Testis (tissue), 3 donors: ENCODE results near the gene DKK1. TPM values are rescaled to one million over a fixed set of nuclear protein-coding genes. Genes with fewer than 3 reads are reported as not detected.

Experiments
- DNase-seq: peaks from one replicate; pipeline ENCODE4 v3.0.0-alpha.2; 2019
- H3K27ac ChIP-seq, 2 donors: fragments of 200-600 bp; sonication (generic); one replicate each; pipeline ENCODE4 v1.5.1; 2019
- H3K27me3 ChIP-seq: fragments of 200-600 bp; sonication (generic); one replicate; pipeline ENCODE4 v1.5.1; 2019
- H3K36me3 ChIP-seq: fragments of 200-600 bp; sonication (generic); one replicate; pipeline ENCODE4 v1.5.1; 2017; ENCODE audit warnings: low read depth; ENCODE audit errors: missing control alignments
- H3K4me1 ChIP-seq: fragments of 200-600 bp; sonication (generic); one replicate; pipeline ENCODE4 v1.5.1; 2019
- H3K4me3 ChIP-seq, 2 donors: fragments of 200-600 bp; sonication (generic); one replicate each; pipeline ENCODE4 v1.5.1; 2017 to 2019
- H3K9me3 ChIP-seq: fragments of 200-600 bp; sonication (generic); one replicate; pipeline ENCODE4 v1.5.1; 2017
- CTCF ChIP-seq, 3 experiments: fragments of 450-650 bp in 2 of 3; fragments of 200-600 bp in 1 of 3; sonication (generic) in 1 of 3; IDR thresholded peaks; one replicate each; pipeline ENCODE4 v1.5.1; 2016 to 2019; ENCODE audit warnings: antibody characterized with exemption in 3 of 3, mild to moderate bottlenecking in 2 of 3, moderate library complexity in 1 of 3
- POLR2A ChIP-seq: fragments of 450-650 bp; IDR thresholded peaks from one replicate; pipeline ENCODE4 v1.6.1; 2017; ENCODE audit warnings: antibody characterized with exemption, mild to moderate bottlenecking, moderate library complexity
- WGBS, 2 donors: methylation state at CpG; one replicate each; pipeline ENCODE4 v1.1.5; 2018; 5-methylcytosine and 5-hydroxymethylcytosine counted together
- intact Hi-C: fragments of 100-400 bp; cut with DNase I; formaldehyde crosslinking; loops from one replicate; pipeline ENCODE4 v1.15.1; 2023; ENCODE audit warnings: low total_unique reads
- polyA plus RNA-seq: library from polyadenylated mRNA; stranded (reverse); fragments of 350-450 nt; fragmentation: Illumina TruSeq; extraction: RNeasy Lipid Tissue Mini Kit (QIAGEN cat#74804); gene quantifications from one replicate; pipeline ENCODE4 v1.2.3, GENCODE V29; 2014; ENCODE audit warnings: low read depth, low replicate concordance; ENCODE audit not compliant: insufficient read depth
- total RNA-seq, 2 donors: library from RNA; depleted of rRNA; stranded (reverse); fragments of >200 nt; gene quantifications; one replicate each; pipeline ENCODE4 v1.2.3, GENCODE V29; 2016

DKK1 gene
- total and polyA plus RNA-seq, 3 donors from 2014 or later = 0.69 to 4.1 (median 1.5) TPM

- H3K36me3 ChIP-seq = no peaks in the 10 kb centered on the region
- H3K27me3 ChIP-seq = no peaks in the 10 kb centered on the region
- WGBS, 2 donors = 70 to 98% methylated on average over 2 of the region's 2 CpGs
- no peaks in the 10 kb centered on the region for H3K9me3 ChIP-seq
- H3K4me3 ChIP-seq = no peak overlapping the region
- H3K27ac ChIP-seq = no peak overlapping the region
- no peak for DNase-seq
- TF ChIP-seq CTCF (IDR thresholded peaks at IDR 0.05) = no peak
- TF ChIP-seq POLR2A = no peak
- H3K4me1 ChIP-seq = no peaks in the 10 kb centered on the region
- intact Hi-C loops = loop anchor here (10.0 kb wide), 1 partner anchor 165 kb away; no protein-coding TSS in a partner anchor
Observed at GRCh38 chr10:52319926-52320325, 5.8 kb downstream of the DKK1 start.

GRCh38 chr10:52322323-52322722 is 8.2 kb downstream of the DKK1 start:
- intact Hi-C loops = no loop called here
- no peak for DNase-seq

GRCh38 chr10:52322936-52323335 is 8.9 kb downstream of the DKK1 start:
- Histone ChIP-seq H3K27me3 (no peaks in the 10 kb centered on the region), H3K36me3 (no peaks in the 10 kb centered on the region), H3K27ac (no peak overlapping the region), H3K4me1 (no peaks in the 10 kb centered on the region), H3K9me3 (no peaks in the 10 kb centered on the region), H3K4me3 (no peak overlapping the region)
- 84 to 100% methylated on average over 1 of the region's 1 CpG for WGBS, 2 donors
- DNase-seq = no peak
- intact Hi-C loops = no loop called here
- no peak for TF ChIP-seq CTCF (IDR thresholded peaks at IDR 0.05)
- no peak for TF ChIP-seq POLR2A

More at GRCh38 chr10:52322323-52322722, 8.2 kb downstream of the DKK1 start:
- Histone ChIP-seq H3K36me3 (no peaks in the 10 kb centered on the region), H3K9me3 (no peaks in the 10 kb centered on the region), H3K27me3 (no peaks in the 10 kb centered on the region), H3K27ac (no peak overlapping the region), H3K4me1 (no peaks in the 10 kb centered on the region), H3K4me3 (no peak overlapping the region)
- TF ChIP-seq POLR2A = no peak
- no peak for TF ChIP-seq CTCF (IDR thresholded peaks at IDR 0.05)
- WGBS, 2 donors = 72 to 90% methylated on average over 1 of the region's 1 CpG

- 62 to 67% methylated on average over 2 of the region's 2 CpGs for WGBS, 2 donors
- H3K27ac ChIP-seq = no peak overlapping the region
- no peak overlapping the region for H3K4me3 ChIP-seq
- no peaks in the 10 kb centered on the region for H3K9me3 ChIP-seq
- H3K36me3 ChIP-seq = no peaks in the 10 kb centered on the region
- H3K4me1 ChIP-seq = no peaks in the 10 kb centered on the region
- no peaks in the 10 kb centered on the region for H3K27me3 ChIP-seq
- TF ChIP-seq POLR2A (no peak), CTCF (IDR thresholded peaks at IDR 0.05) (no peak)
- intact Hi-C loops = no loop called here
- DNase-seq = no peak
Observed at GRCh38 chr10:52326382-52326781, 12.3 kb downstream of the DKK1 start.

GRCh38 chr10:52331638-52332364 is 17.7 kb downstream of the DKK1 start:
- Histone ChIP-seq H3K27me3 (no peaks in the 10 kb centered on the region), H3K36me3 (no peaks in the 10 kb centered on the region), H3K4me3 (no peak overlapping the region), H3K9me3 (no peaks in the 10 kb centered on the region), H3K4me1 (no peaks in the 10 kb centered on the region), H3K27ac (no peak overlapping the region)
- intact Hi-C loops = no loop called here
- no peak for DNase-seq
- 86 to 89% methylated on average over 3 of the region's 3 CpGs for WGBS, 2 donors
- TF ChIP-seq POLR2A (no peak), CTCF (IDR thresholded peaks at IDR 0.05) (no peak)
